GM18909 (cell line): ENCODE results near the gene HDAC1.
"Not testable (repeated sequence)": the region's sequence is repeated elsewhere in the genome, so short reads cannot be mapped to it uniquely, and the experiment has no call there.

ENCODE experiments used
- ATAC-seq: cut with Tn5 transposase; IDR thresholded peaks from one replicate; pipeline ENCODE4 v1.9.1; 2021; ENCODE audit warnings: mild to moderate bottlenecking; ENCODE audit not compliant: unreplicated experiment, poor library complexity

Gene HDAC1

DNA sequence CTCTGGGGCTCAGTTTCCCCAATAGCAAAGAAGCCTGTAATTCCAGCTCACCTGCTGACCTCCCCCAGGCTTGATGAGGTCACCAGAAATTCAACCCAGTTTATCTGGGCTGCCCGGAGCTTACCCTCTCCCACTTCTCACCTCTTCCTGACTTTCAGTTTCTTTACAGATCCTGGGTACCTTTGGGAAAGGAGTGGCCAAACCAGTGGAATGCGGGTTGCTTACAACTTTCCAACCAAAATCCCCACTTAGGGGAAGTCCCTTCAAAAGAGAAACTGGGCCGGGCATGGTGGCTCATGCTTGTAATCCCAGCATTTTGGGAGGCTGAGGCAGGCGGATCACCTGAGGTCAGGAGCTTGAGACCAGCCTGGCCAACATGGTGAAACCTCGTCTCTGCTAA, 50.1 kb downstream of the HDAC1 start:
- ATAC-seq = no peak

DNA sequence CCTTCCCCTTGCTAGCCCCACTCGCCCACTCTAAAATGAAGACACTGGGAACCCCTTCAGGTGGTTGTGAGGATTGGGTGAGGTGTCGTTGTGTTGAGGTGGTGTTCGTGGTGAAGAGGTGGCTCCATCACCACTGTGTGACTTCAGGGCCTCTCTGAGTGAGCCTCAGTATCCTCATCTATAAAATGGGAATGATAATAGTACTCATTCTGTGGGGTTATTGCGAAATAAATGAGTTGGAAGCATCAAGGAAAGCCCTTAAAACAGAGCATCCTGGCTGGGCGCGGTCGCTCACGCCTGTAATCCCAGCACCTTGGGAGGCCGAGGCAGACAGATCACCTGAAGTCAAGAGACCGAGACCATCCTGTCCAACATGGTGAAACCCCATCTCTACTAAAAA, 50.8 kb downstream of the HDAC1 start:
- no peak for ATAC-seq

DNA sequence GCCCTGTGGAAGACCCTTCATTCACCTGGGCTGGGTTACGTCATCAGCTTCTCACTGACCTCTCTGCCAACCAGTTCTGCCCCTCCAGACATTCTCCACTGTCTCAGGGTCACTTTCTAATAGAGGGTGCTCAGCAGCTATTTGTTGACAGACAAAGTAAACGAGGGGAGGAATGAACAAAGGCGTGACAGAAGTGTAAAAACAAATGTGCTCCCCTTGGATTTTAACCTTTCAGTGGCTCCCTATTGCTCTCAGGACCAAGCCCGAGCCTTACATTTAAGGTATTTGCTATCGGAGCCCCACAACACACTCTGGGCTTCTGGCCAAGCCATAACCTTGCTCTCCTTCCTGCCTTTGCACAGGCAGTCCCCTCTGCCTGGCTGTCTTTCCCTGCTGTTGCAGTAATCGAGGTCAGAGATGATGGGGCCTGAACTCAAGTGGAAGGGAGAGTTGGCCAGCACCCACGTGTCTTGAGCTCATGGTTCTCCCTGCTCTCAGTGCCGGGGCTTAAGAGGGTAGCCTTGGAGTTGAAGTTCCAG, 53.5 kb downstream of the HDAC1 start:
- ATAC-seq = no peak

DNA sequence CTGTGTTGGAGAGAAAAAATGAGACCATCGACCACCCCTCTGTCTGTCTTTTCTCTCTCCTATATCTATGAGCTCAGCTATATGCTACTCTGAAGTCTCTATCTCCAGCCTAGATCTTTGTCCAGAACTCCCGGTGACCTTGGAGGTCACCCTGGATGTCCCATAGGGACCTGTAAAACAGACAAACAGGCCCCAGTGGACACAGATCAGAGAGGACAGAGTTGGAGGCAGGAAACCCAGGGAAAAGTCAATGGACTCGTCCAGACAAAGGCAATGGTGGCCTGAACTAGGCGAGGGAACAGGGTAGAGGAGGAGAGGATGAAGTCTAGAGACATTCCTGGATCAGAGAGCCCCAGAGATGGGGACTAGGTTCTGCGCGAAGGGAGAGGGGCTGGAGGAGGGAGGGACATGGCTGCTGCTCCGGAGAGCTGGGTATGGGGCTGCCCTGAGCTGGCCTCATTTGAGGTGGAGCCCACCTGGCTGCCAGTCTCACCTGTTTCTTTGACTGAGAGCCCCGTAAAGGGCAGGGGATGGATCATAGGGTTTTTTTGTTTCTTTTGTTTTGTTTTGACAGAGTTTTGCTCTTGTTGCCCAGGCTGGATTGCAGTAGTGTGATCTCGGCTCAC, 54.8 kb downstream of the HDAC1 start:
- ATAC-seq = no peak

DNA sequence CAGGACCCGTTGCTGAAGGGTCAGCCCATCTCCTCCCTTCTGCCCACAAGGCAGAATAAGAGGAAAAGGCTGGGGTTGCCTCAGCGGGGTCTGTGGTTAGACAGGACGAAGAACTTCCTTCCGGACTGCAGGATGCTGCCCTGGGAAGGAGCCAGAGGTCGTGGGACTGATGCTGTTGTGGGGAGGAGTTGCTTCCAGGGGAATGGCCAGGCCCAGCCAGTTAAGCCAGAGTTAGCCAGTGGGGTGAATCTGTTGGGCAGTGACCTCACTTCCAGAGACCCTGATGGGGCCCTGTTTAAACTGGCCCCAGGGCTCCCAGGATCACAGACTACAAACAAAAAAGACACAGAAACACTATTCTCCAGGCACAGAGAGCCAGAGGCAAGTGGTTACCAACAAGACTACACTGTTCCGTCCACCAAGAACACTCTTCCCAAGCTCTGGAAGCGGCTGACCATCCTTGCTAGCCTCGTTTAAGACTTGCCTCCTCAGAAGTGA, 57.4 kb downstream of the HDAC1 start:
- ATAC-seq = no peak

DNA sequence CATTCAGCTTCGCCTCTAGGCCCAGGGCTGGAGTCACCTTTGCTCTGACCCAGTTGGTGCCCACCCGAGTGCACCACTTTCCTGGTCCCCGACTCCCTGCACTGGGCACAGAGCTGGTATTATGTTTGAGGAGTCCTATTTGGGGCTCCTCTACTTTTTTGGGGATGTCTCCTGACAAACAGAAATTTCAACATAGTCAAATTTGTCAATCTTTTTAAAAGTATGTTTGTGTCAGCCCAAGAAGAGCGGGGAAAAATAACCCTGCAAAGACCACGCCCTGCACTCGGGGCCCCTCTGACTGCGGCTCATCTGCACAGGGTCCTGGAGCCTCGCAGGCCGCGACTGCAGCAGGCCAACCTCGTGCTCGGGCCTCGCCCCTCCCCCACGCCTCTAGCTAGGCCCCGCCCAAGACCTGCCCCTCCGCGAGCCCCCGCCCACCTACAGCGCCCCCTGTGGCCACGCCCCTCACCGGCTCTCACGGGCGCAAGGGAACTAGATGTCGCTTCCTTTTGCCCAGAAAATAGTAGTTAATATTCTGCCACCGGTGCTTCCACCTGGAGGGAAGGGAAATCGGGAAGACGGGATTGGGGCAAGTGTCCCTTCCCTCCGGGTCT, 59.0 kb downstream of the HDAC1 start:
- peak; percentile 42 for ATAC-seq

DNA sequence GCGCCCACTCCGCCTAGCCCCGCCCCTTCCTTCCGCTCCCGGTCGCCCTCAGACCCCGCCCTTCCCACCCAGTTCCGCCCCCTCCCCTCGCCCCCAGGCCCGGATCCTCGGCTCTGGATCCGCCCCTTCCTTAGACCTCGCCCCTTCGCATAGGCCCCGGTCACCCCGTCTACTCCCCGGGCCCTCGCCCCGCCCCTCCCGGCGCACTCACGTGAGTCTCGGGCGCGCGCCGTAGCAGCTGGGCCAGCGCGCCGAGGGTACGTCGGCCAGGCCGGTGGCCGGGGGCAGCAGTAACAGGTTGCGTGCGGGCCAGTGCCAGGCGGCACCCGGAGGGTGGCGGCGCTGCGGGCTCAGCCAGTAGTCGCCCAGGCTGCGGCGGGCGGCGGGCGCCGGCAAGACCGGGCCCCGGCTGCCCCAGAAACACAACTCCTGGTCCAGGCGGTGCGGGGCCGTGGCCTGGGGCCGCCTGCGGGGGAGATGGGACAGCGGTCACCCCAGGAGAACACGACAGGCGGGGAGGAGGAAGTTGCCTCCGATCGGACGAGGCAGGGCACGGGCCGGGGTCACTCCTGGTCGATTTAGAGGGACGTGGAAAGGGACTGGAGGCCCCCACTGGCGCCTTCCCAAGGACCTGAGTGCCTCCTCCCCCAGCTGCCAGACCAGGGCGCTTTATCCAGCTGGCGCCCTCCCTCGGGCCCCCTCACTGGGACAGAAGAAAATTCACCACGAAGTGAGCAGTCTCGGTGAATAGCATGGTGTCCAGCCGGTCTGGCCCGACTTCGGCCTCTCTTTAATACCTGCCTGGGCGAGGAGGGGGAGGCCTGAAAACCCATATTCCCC, 59.7 kb downstream of the HDAC1 start:
- ATAC-seq = peak; percentile 89

DNA sequence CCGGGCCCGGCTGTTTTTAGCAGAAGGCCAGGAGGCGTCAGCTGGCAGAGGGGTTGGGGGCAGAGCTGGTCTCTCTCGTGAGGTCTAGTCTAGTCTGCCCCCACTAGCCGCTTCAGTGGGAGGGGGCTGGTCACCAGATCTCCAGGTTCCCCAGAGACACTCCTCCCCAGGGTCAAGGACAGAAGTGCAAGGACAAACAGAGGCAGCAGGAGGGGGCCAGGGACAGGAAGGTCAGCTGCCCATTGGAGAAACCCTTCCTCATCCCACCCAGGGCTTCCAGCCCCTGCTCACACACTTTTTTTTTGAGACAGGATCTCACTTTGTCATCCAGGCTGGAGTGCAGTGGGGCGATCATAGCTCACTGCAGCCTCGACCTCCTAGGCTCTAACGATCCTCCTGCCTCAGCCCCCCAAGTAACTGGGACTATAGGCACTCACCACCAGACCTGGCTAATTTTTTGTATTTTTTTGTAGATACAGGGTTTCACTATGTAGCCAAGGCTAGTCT, 60.4 kb downstream of the HDAC1 start:
- no peak for ATAC-seq

DNA sequence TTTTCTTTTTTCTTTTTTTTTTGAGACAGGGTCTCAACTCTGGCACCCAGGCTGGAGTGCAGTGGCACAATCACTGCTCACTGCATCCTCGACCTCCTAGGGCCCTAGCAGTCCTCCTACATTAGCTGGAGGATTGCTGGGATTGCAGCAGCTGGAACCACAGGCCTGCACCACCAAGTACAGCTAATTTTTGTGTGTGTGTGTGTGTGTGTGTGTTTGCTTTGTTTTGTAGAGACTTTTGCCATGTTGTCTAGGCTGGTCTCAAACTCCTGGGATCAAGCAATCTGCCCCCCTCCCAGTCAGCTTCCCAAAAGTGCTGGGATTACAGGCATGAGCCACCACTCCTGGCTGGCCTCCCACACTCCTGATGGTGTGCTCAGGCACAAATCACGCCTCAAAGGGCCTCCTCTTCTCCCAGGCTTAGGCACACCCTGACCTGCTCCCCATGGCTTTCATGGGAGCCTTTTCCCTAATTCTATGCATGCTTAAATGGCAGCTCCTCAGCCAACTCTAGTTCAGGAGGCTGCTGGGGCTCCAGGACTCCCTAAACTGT, 61.0 kb downstream of the HDAC1 start:
- no peak for ATAC-seq

DNA sequence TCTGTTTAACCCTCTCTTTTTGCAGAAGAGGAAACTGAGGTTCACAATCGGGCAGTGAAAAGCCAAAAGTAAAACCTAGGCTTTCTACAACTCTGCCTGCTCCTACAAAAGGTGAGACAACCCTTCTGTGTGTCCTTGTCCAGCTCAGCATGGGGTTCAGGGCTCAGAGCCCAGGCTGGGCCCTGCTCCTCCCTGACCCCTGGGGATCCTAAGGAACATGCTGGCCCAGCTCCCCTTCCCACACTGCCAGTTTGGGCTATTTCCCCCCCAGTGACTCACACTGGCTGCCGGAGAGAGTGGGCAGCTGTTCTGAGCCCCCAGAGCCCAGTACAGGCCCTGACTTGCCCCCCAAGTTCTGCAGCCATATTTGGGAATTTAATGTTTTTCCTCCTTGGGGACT, 61.5 kb downstream of the HDAC1 start:
- ATAC-seq = no peak

DNA sequence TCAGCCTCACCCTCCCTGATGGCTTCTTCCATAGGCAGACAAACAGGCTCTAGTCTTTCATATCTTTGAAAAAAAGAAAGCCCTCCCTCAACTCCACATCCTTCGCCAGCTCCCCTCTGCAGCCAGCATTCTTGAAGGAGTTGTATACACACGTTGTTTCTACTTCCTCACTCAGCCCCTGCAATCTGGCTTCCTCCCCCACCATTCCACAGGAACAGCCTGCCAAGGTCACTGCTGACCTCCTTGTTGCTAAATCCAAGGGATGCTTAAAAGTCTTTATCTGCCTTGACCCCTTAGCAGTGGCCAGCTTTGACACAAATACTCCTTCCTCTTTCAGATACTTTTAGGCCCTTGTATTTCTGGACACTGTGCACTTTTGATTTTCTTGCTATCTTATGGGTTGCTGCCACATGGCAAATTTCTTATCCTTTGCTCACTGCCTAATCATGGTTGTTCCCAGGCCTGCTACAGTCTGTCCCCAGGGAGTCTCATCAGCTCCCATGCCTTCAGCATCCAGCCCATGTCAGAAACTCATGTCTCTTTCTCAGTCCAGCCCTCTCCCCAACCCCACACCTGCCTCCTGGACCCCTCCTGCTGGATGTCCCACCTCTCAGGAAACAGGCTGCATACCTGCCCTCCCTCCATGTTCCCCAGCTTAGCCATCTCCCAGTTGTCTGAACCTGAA, 62.1 kb downstream of the HDAC1 start:
- no peak for ATAC-seq

DNA sequence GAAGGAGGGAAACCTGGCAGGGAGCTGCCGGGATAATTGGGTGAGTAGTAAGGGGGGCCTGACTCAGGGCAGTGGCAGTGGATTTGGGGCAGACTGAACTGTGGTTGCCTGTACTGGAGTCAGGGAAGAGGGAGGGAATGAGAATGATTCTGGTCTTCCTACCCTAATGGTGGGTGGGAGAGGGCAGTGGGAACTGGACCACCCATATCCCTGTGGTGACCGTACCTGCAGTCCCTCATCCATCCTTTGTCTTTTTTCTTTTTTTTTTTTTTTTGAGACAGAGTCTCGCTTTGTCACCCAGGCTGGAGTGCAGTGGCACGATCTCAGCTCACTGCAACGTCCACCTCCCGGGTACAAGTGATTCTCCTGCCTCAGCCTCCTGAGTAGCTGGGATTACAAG, 63.9 kb downstream of the HDAC1 start:
- not testable (repeated sequence) for ATAC-seq

DNA sequence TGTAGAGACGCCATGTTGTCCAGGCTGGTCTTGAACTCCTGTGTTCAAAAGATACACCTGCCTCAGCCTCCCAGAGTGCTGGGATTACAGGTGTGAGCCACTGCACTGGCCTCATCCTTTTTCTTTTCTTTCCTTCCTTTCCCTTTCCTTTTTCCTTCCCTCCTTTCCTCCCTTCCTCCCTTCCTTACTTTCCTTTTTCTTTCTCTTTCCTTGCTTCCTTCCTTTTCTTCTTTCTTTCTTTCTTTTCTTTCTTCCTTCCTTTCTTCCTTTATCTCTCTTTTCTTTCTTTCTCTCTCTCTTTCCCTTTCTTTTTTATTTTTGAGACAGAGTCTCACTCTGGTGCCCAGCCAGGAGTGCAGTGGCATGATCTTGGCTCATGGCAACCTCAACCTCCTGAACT, 64.6 kb downstream of the HDAC1 start:
- no peak for ATAC-seq

DNA sequence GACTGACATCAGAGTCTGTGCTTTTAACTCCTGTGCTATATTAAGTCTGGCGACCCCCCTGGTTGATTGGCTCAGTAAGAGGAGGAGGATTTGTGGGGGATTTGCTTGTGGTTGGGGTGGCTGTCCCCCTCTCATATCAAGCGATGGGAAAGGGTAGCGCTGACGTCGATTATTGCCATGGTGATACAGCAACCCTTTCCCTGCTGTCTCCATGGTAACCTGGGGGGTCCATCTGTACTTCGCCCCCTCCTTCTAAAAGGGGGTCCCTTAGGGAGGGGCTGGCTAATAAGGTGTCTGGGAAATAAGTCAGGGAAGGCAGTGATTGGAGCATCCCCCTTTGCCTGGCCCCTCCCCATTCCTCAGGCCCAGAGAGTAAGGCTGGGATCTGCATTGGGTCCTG, 65.7 kb downstream of the HDAC1 start:
- ATAC-seq = no peak

DNA sequence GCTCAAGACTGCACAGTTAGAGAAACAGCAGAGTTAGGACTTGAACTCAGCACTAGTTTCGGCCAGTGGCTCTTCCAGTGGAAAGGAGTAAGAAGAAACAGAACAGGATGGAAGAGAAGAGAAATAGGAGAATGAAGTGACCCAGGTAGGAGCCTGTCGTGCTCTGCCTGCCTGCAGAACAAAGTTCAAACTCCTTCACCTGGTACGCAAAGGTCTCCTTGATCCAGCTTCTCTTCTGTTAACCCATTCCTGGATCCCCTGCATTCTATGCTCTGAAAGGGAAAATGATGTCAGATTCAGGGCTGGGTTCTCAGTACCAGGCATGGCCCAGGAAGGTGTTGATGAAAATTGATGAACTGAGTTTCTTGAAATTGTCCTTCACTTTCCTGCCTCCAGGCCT, 66.6 kb downstream of the HDAC1 start:
- no peak for ATAC-seq

DNA sequence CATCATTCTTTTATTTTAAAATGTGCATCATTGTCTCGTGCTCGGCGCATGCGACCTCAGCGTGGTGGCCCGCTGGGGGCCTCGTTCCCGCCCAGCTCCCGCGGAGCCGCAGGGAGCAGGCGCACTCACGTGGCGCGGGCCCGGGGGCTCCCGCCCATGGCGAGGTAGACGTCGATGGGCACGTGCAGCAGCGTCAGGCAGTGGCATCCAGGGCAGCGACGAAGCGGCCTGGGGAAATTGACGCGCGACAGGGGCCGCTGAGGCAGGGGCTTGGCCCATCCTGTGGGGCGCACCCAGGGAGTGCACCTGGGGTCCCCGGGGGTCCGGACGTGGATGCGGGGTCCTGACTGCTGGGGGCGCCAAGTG, 69.4 kb downstream of the HDAC1 start:
- ATAC-seq = no peak

DNA sequence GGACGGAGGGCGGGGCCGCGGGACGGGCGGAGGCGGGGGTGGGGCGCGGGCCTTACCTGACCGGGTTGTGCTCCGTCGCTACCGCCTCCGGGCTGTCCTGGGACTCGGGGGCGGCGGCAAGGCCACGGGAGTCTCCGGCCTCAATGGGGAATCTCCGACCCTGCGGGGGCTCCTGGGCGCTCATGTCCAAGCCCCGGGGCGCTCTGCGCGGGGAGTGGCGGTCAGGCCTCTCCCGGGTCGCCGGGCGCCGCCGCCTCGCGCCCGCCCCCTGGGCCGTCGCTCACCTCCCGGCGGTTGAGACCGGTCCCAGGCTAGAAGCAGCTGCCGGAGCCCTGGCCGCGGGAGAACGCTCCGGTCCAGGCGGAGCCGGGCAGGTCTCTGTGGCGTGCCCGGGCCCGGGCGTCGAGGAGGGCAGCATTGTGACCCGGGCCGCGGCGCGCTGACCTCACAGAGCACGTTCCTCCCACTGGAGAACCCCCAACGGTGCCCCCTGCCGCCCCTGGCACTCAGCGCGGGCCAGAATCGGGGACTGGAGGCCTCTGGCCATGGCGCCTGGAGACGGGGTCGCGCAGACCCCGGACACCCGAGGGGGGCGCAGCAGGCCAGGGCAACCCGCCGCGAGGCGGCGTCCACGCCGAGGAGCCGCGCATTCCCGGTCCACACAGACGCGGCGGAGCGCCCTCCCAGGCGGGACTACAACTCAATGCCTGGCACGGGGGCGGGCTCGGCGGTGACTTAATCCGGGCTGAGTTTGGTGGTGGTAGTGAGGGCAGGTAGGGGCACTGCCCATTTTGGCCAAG, 70.0 kb downstream of the HDAC1 start:
- ATAC-seq = no peak

DNA sequence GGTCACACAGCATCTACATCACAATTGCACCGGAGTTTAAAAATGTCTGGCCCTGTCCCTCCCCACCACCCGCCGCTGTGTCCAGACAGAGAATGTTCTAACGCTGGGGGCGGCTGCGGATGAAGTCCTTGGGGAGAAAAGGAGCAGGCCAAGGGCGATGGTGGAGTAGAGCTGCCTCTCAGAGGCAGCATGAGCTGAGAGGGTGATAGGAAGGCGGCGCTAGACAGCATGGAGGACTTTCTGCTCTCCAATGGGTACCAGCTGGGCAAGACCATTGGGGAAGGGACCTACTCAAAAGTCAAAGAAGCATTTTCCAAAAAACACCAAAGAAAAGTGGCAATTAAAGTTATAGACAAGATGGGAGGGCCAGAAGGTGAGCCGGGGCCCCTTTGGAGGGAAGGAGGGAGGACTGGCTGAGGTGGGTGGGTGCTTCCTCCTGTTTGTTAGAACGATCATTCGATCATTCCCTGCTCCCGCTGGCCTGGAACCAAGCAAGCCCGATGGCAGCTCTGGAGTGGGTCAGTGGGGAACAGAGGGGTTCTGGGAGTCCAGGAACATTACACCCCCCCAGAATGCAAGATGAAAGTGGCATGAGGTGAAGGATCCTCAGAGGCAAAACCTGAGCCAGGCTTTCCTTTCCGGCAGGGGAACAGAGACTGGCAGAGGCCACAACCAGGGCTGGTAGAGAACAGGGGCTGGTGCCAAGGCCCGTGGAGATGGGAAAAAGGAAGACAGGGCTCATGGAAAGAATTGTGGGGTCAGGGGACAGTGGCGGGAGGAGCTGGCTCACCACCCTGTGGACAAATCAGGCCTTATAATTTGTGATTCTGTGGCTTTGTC, 70.8 kb downstream of the HDAC1 start, which contains the start of the genes FAM229A and TSSK3:
TSS of gene FAM229A (minus strand) at position 12 of the 840 bp plus-strand sequence. CDS start 394 bp downstream, outside the sequence.
TSS of gene TSSK3 (plus strand) at position 66 of the 840 bp plus-strand sequence. CDS start at position 229, 163 bp downstream.
- ATAC-seq = no peak
